ENCODE measurements around the gene SMIM36.
"Not testable (repeated sequence)": the region's sequence is repeated elsewhere in the genome, so short reads cannot be mapped to it uniquely, and the experiment has no call there.

SMIM36 gene

DNA sequence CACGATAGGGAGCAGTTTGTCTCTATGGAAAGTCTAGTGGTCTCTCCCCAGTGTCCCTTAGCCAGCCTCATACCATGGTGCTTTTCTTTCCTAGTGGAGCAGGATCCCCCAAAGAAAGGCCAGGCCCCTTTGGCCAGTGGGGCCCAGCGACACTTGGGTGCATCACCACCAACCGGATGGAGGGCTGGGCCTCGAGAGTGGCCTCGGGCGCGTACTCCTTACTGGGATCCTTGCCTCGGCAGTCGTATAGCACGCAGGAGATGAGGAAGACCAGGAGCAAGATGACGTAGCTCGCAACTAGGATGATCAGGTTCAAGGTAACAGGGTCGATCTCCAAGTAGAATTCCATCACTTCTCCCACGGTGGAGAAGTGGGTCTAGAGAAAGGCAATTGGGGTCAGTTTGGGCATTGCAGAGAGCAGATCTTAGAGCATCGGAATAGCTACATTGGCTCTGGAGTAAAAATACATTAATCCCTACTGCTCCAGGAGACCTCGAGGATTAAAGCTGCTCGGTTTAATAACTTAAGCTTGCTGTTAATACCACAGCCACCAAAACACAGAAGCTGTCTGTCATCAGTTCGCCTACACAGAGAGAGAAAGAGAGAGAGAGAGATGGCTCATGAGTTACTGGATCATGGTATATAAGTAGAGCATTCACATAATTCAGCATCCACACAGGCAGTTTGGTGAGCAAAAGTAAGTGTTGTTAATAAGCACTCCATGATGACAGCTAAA is at the start of gene SMIM36:
Gene SMIM36, minus strand, starts transcription at position 467 of the 736 bp plus-strand sequence.
- DNase-seq, result no peak

- no peak for DNase-seq
Observed at GRCh38 chr17:55555772-55556171, 44.5 kb upstream of the SMIM36 start.

- no peak for DNase-seq
Observed at GRCh38 chr17:55549140-55549539, 37.9 kb upstream of the SMIM36 start.

- no peak for DNase-seq
Observed at GRCh38 chr17:55546991-55547664, 35.9 kb upstream of the SMIM36 start.

DNA sequence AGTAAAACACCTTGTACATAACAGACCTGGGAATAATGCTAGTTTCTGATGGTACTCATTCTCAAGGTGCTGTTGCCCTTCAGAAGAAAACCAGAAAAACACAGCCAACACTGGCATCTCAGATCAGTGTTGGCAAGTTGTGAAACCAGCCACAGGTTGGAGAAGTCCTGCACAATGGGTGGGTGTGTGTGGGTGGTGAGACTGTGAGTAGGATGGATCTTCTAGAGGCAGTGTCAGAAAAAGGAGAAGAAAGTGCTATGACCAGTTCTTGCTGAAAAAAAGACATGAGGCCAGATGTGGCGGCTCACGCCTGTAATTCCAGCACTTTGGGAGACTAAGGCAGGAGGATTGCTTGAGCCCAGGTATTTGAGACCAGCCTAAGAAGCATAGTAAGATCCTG is 35.2 kb upstream of the SMIM36 start:
- DNase-seq, result no peak

- DNase-seq, result no peak
Observed at GRCh38 chr17:55545806-55546205, 34.6 kb upstream of the SMIM36 start.

- no peak for DNase-seq
Observed at GRCh38 chr17:55543709-55544108, 32.5 kb upstream of the SMIM36 start.

DNA sequence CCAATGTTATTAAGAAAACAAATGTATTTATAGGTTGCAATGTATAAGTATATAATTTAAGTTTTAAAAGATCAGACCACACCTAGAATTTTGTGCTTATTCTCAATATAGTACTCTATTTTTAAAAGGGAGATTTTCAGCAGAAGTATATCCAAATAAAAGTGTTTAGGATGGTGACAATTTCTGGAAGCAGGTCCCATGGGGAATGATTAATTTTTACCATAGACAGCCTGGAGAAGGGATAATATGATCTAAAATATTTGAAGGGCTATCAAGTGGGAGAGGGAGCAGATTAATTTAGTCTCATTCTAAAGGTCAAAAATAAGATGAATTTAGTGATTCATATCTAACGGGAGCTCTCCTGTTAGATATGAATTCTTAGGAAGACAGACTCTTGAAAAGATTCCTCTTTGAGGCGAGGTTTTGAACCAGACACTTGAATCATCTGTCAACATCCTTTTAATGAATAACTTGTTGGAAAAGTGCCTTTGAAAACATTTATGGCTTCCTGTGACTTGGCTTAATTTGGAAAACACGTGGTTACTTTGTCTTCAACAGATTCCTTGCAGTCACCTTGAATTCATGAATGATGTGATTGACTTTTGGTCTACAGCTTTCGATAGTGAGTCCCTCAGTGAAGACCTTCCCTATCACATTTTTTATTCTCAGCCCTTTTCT is 29.3 kb upstream of the SMIM36 start:
- DNase-seq, result no peak

DNA sequence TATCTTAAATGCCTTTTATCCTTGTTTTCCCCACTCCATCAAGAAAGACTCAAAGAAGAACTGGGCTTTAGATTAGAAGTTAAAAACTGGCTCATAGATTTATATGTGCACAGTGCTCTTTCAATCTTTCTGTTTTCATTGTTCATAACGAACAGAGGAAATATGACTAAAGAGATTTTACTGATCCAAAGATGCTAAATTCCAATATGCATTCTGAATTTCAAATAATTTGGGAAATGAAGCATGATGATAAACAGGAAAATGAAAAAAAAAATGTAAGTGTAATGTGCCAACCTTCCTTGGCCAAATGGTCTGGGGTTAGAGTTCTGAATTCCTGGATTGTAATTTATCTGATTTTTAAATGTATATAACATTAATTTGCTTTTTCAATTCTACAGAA is 25.0 kb upstream of the SMIM36 start:
- no peak for DNase-seq

DNA sequence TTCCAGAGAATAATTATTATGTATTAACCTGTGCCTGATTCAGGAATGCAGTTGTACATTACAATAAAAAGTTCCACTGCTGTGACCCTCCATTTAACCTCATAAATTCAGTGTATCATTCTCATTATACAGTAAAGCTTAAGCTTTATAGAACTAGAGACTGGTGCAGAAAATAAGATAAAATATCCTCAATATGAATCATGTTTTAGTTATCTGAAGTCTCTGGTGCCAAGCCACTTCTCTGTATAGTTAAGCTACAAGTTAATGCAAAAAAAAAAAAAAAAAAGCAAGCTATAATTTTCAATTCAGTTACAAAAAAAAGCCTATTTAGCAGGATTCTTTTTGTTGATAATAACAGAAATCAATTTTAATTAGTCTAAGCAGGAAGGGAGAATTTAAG is 22.4 kb upstream of the SMIM36 start:
- DNase-seq, result no peak

- no peak for DNase-seq
Observed at GRCh38 chr17:55532670-55533069, 21.4 kb upstream of the SMIM36 start.

GRCh38 chr17:55531053-55531728 is 19.9 kb upstream of the SMIM36 start:
- no peak for DNase-seq

- no peak for DNase-seq
Observed at GRCh38 chr17:55530064-55530463, 18.8 kb upstream of the SMIM36 start.

- DNase-seq, result peak; percentile 40 to 41
Observed at GRCh38 chr17:55527540-55528118, 16.4 kb upstream of the SMIM36 start.

DNA sequence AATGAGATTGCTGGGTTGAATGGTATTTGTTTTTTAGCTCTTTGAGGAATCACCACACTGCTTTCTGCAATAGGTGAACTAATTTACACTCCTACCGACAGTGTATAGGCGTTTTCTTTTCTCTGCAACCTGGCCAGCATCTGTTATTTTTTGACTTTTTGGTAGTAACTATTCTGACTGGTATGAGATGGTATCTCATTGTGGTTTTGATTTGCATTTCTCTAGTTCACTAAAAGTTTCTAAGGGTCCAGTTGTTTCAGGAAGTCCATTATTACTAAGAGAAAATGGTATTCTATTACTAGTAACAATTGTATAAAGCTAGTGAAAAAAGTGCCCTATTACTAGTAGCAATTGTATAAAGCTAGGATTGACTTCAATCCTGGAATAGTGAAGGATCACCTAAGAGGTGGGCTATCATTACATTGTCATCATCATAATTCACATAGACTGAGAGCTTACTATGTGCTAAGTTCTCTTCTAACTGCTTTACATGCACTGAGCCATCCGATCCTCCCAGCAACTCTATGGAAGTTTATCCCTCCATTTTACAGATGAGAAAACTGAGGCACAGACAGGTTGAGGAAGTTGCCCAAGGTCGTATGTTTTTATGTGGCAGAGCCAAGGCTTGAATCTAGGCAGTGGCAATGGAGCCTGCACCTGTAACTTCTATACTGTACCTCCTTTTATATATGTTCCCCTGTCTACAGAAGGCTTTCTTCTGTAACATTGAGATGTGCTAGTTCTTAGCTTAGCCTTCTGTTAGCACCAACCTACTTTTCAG is 13.4 kb upstream of the SMIM36 start:
- no peak for DNase-seq

DNA sequence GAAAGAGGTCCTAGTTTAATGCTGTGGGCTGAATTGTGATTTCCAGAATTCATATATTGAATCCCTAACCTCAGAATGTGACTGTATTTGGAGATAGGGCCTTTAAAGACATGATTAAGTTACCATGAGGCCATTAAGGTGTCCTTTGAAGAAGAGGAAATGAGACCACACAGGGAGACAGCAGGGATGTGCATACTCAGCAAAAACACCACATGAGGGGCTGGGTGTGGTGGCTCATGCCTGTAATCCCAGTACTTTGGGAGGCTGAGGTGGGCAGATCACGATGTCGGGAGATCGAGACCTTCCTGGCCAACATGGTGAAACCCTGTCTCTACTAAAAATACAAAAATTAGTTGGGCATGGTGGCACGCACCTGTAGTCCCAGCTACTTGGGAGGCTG is 11.8 kb upstream of the SMIM36 start:
- not testable (repeated sequence) for DNase-seq

GRCh38 chr17:55521186-55521585 is 9.9 kb upstream of the SMIM36 start:
- no peak for DNase-seq

- no peak for DNase-seq
Observed at GRCh38 chr17:55520402-55520801, 9.2 kb upstream of the SMIM36 start.

DNA sequence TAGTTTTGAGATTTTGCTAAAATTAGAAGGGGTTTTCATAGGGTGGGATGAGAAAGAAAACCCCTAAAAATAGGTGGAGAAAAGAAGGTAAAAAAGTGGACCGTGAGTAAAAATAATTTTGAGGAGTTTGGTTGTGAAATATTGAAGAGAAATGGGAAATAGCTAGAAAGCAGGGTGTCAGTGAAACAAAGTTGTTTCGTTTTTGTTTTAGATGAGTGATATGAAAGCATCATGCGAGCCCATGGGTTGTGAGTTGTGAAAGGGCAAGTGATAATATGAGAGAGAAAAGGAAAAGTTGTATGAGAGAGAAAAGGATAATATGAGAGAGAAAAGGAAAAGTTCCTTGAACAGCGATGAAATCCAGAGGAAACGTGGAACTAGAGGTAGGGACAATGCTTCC is 7.3 kb upstream of the SMIM36 start:
- DNase-seq, result no peak

- peak; percentile 38 to 42 for DNase-seq
Observed at GRCh38 chr17:55513885-55514590, 2.8 kb upstream of the SMIM36 start.

- not testable (repeated sequence) for DNase-seq
Observed at GRCh38 chr17:55507669-55508068, 3.6 kb downstream of the SMIM36 start.

DNA sequence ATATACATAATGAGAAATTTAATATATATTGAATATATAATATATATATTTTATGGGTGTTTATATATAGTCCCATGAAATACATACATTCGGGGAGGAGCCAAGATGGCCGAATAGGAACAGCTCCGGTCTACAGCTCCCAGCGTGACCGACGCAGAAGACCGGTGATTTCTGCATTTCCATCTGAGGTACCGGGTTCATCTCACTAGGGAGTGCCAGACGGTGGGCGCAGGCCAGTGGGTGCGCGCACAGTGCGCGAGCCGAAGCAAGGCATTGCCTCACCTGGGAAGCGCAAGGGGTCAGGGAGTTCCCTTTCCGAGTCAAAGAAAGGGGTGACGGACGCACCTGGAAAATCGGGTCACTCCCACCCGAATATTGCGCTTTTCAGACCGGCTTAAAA is 9.6 kb downstream of the SMIM36 start:
- not testable (repeated sequence) for DNase-seq

All from SHP77 (cell line).